Gastroesophageal sphincter (tissue), 3 donors: Measurements from ENCODE around the gene EML2.

ENCODE experiments used
- CTCF ChIP-seq, 4 experiments: fragments of 200-600 bp in 2 of 4; fragments of 450-650 bp in 2 of 4; sonication (generic) in 1 of 4; IDR thresholded peaks; one replicate each; pipeline ENCODE4 v1.5.1; 2017 to 2019; ENCODE audit warnings: antibody characterized with exemption in 4 of 4, mild to moderate bottlenecking in 2 of 4, moderate library complexity in 2 of 4
- EP300 ChIP-seq: sonication (generic); formaldehyde crosslinking; IDR thresholded peaks from one replicate; pipeline ENCODE4 v1.6.1; 2017; ENCODE audit warnings: antibody characterized with exemption, mild to moderate bottlenecking

DNA sequence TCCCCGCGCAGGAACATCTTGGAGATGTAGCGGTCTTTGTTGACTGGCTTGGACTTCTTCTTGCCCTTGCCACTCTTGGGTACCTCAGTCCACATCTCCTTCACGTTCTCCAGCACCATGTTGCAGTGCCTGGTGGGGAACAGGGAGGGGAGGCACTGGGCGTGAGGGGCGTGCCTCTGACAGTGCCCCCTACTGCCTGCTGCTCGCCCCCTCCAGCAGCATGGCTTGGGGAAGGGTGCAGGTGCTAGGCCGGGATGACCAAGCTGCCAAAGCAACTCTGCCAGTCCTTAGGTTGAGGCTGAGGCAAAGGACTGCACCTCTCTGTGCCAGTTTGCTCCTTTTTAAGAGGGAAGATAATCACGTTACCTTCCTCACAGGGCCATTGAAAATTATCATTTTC lies 48.4 kb upstream of the EML2 start:
- TF ChIP-seq CTCF (IDR thresholded peaks at IDR 0.05): no peak
- no peak for TF ChIP-seq EP300
